ENCODE data around the gene ITGB7. TPM values are rescaled to one million over a fixed set of nuclear protein-coding genes. Genes with fewer than 3 reads are reported as not detected.

Gene ITGB7
- polyA plus RNA-seq, 1 donor (not counting 4 experiments of a cell fraction or from before 2014, with no cell fraction given): 0.83 TPM

DNA sequence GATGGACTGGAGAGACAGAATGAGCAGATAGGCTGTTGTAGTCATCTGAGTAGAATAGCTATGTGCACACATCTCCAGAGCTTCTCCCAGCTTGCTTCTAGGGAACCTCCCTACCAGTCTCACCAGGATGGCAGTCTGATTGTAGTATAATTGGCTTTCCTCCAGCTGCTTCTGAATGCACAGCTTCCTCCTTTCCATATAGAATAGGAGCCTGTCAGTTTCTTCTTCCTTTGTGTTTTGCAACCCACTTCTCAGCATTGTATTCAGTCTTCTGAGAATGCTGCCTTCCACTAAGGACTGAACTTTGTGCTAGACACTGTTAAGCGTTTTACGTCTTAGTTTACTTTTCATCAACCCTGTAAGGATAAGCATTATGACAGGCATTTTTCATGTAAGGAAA lies 24.1 kb downstream of the ITGB7 start:
- H2AFZ ChIP-seq (ENCODE audit: control insufficient read depth, low read length): no peak overlapping the region
- H3K4me2 ChIP-seq (ENCODE audit: control insufficient read depth, extremely low read depth, insufficient read depth, low read depth, low read length): no peak overlapping the region

DNA sequence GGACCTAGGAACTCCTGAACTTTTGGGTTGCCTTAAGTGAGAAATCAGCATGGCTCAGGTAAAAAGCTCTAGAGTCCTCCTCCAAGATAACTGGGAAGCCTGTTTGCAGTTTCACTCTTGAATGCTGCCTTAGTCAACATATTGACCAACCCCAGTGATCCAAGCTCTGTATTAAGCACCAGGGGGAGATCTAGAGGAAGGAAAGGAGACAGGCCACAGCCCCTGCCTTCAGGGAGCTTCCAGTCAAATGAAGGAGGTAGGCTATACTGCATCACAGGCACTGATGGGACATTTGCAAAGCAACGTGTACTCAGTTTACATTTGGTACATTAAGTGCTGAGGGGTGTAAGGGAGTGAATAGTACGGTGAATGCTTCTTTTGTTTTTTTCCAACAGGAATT lies 25.1 kb downstream of the ITGB7 start:
- Histone ChIP-seq H3K9ac (ENCODE audit: control insufficient read depth, extremely low read depth, insufficient read depth, low read length) (no peak overlapping the region), H4K20me1 (ENCODE audit: control insufficient read depth, extremely low read depth, insufficient read depth, low read length) (no peaks in the 10 kb centered on the region), H2AFZ (ENCODE audit: control insufficient read depth, low read length) (no peak overlapping the region), H3K36me3 (ENCODE audit: control insufficient read depth in 2 of 2, extremely low read depth in 1 of 2, insufficient read depth in 2 of 2, low read length in 2 of 2) (peaks cover 17 to 28% of the 10 kb centered on the region in 2 experiments), H3K9me3 (ENCODE audit: control insufficient read depth, low read depth, low read length) (no peaks in the 10 kb centered on the region), H3K27me3 (ENCODE audit: control insufficient read depth, extremely low read depth, insufficient read depth, low read length) (no peaks in the 10 kb centered on the region), H3K4me1 (ENCODE audit: control insufficient read depth, extremely low read depth, insufficient read depth, low read length) (peaks cover 20% of the 10 kb centered on the region), H3K4me3 (ENCODE audit: control insufficient read depth in 2 of 3, extremely low read depth in 1 of 3, insufficient read depth in 2 of 3, low read depth in 1 of 3, low read length in 3 of 3) (peak overlapping the region; percentile 72 to 89 (median 82)), H3K27ac (ENCODE audit: control insufficient read depth, insufficient read depth, low read length) (no peak overlapping the region), H3K79me2 (ENCODE audit: control insufficient read depth, insufficient read depth, low read length) (peaks cover 14% of the 10 kb centered on the region), H3K9me1 (ENCODE audit: control insufficient read depth, extremely low read depth, insufficient read depth, low read length) (no peaks in the 10 kb centered on the region), H3K4me2 (ENCODE audit: control insufficient read depth, extremely low read depth, insufficient read depth, low read depth, low read length) (peak overlapping the region; percentile 83)
- DNase-seq (ENCODE audit: low read depth, low spot score) (no peak), FAIRE-seq (no peak)
- dilution Hi-C loops (cut with MboI; ENCODE audit: extremely low pct_ligation_motif_present, low sequenced_read_pairs): no loop called here
- TF ChIP-seq EZH2 (IDR thresholded peaks at IDR 0.05; ENCODE audit: low read length): no peak
- TF ChIP-seq, protein P1, sequence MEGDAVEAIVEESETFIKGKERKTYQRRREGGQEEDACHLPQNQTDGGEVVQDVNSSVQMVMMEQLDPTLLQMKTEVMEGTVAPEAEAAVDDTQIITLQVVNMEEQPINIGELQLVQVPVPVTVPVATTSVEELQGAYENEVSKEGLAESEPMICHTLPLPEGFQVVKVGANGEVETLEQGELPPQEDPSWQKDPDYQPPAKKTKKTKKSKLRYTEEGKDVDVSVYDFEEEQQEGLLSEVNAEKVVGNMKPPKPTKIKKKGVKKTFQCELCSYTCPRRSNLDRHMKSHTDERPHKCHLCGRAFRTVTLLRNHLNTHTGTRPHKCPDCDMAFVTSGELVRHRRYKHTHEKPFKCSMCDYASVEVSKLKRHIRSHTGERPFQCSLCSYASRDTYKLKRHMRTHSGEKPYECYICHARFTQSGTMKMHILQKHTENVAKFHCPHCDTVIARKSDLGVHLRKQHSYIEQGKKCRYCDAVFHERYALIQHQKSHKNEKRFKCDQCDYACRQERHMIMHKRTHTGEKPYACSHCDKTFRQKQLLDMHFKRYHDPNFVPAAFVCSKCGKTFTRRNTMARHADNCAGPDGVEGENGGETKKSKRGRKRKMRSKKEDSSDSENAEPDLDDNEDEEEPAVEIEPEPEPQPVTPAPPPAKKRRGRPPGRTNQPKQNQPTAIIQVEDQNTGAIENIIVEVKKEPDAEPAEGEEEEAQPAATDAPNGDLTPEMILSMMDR (optimal IDR thresholded peaks at IDR 0.05 in 1 of 3, IDR thresholded peaks at IDR 0.05 in 1 of 3, conservative IDR thresholded peaks at IDR 0.05 in 1 of 3; ENCODE audit: extremely low read depth in 1 of 3, insufficient read depth in 2 of 3, low read length in 3 of 3): no peak

More for the DNA sequence above, 24.1 kb downstream of the ITGB7 start:
- DNase-seq (ENCODE audit: low read depth, low spot score) (no peak), FAIRE-seq (no peak)
- Histone ChIP-seq H3K4me3 (ENCODE audit: control insufficient read depth in 2 of 3, extremely low read depth in 1 of 3, insufficient read depth in 2 of 3, low read depth in 1 of 3, low read length in 3 of 3) (no peak overlapping the region), H3K4me1 (ENCODE audit: control insufficient read depth, extremely low read depth, insufficient read depth, low read length) (peaks cover 20% of the 10 kb centered on the region), H3K79me2 (ENCODE audit: control insufficient read depth, insufficient read depth, low read length) (peaks cover 14% of the 10 kb centered on the region), H3K9ac (ENCODE audit: control insufficient read depth, extremely low read depth, insufficient read depth, low read length) (no peak overlapping the region), H3K27ac (ENCODE audit: control insufficient read depth, insufficient read depth, low read length) (no peak overlapping the region), H3K36me3 (ENCODE audit: control insufficient read depth in 2 of 2, extremely low read depth in 1 of 2, insufficient read depth in 2 of 2, low read length in 2 of 2) (peaks cover 23 to 28% of the 10 kb centered on the region in 2 experiments), H3K27me3 (ENCODE audit: control insufficient read depth, extremely low read depth, insufficient read depth, low read length) (no peaks in the 10 kb centered on the region), H3K9me1 (ENCODE audit: control insufficient read depth, extremely low read depth, insufficient read depth, low read length) (no peaks in the 10 kb centered on the region), H3K9me3 (ENCODE audit: control insufficient read depth, low read depth, low read length) (no peaks in the 10 kb centered on the region), H4K20me1 (ENCODE audit: control insufficient read depth, extremely low read depth, insufficient read depth, low read length) (no peaks in the 10 kb centered on the region)
- TF ChIP-seq, protein P1 (optimal IDR thresholded peaks at IDR 0.05 in 1 of 3, IDR thresholded peaks at IDR 0.05 in 1 of 3, conservative IDR thresholded peaks at IDR 0.05 in 1 of 3; ENCODE audit: extremely low read depth in 1 of 3, insufficient read depth in 2 of 3, low read length in 3 of 3): no peak
- no peak for TF ChIP-seq EZH2 (IDR thresholded peaks at IDR 0.05; ENCODE audit: low read length)
- dilution Hi-C loops (cut with MboI; ENCODE audit: extremely low pct_ligation_motif_present, low sequenced_read_pairs): no loop called here

All from keratinocyte (primary cell).